Measurements from ENCODE around the gene BMP2K.

DNA sequence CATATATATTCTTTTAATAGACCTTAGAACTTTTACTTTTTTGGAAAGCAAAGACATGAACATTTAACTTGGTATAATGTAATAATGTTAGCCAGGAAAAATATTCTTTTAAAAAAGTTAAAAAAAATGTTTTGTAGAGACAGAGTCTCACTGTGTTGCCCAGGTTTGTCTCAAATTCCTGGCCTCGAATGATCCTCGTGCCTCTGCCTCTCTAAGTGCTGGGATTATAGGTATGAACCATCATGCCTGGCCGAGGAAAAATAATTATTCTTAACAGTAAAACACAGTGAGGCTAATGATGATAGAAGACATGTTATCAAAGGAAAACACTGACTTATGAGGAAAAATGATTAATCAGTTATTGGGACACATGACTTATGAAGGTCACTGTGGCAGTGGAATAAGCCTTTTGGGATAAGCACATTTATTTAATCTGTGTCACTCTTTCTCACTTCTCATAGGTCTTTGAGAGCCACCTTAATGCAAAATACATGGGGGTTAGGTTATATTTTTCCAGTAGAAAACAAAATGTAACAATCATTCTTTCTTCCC lies 6.0 kb upstream of the BMP2K start:
- no peak for TF ChIP-seq POLR2A (IDR thresholded peaks at IDR 0.05)
- TF ChIP-seq, protein P1, sequence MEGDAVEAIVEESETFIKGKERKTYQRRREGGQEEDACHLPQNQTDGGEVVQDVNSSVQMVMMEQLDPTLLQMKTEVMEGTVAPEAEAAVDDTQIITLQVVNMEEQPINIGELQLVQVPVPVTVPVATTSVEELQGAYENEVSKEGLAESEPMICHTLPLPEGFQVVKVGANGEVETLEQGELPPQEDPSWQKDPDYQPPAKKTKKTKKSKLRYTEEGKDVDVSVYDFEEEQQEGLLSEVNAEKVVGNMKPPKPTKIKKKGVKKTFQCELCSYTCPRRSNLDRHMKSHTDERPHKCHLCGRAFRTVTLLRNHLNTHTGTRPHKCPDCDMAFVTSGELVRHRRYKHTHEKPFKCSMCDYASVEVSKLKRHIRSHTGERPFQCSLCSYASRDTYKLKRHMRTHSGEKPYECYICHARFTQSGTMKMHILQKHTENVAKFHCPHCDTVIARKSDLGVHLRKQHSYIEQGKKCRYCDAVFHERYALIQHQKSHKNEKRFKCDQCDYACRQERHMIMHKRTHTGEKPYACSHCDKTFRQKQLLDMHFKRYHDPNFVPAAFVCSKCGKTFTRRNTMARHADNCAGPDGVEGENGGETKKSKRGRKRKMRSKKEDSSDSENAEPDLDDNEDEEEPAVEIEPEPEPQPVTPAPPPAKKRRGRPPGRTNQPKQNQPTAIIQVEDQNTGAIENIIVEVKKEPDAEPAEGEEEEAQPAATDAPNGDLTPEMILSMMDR (IDR thresholded peaks at IDR 0.05) = no peak
